K562 (cell line): ENCODE results near the gene ST3GAL3.

Source experiments
- BRF1 ChIP-seq: IDR thresholded peaks from 3 replicates; pipeline ENCODE4 v1.6.1; 2011; ENCODE audit warnings: borderline replicate concordance, mild to moderate bottlenecking; ENCODE audit not compliant: insufficient read length; ENCODE audit errors: extremely low read depth
- CTCF ChIP-seq, 3 experiments: IDR thresholded peaks in 2 of 3; conservative IDR thresholded peaks in 1 of 3; 2 replicates each; pipeline ENCODE4 v1.5.1; 2011 to 2012; ENCODE audit warnings: low read length in 3 of 3, mild to moderate bottlenecking in 3 of 3, control low read depth in 2 of 3, improper control_type of control experiment in 1 of 3, inconsistent platforms in 1 of 3, low read depth in 1 of 3, mixed read lengths in 1 of 3, moderate library complexity in 1 of 3; ENCODE audit not compliant: insufficient read depth in 2 of 3
- EZH2 ChIP-seq: IDR thresholded peaks from 2 replicates; pipeline ENCODE4 v1.6.1; 2012; ENCODE audit warnings: low read depth, mild to moderate bottlenecking, inconsistent platforms, low read length, borderline replicate concordance
- FOXJ3 ChIP-seq: sonication (generic); formaldehyde crosslinking; IDR thresholded peaks from 2 replicates; pipeline ENCODE4 v1.4.0; 2020; ENCODE audit warnings: mild to moderate bottlenecking, missing genetic modification reagents
- HMG20B ChIP-seq: fragments of 250-450 bp; sonication (Bioruptor Pico); IDR thresholded peaks from 2 replicates; pipeline ENCODE4 v1.5.0; 2021; ENCODE audit warnings: mild to moderate bottlenecking
- KDM1A ChIP-seq, 2 experiments: fragments of 450-650 bp; IDR thresholded peaks; 2 replicates each; pipeline ENCODE4 v1.6.1; 2016; ENCODE audit warnings: mild to moderate bottlenecking in 2 of 2
- MYBL2 ChIP-seq, 2 experiments: fragments of 450-650 bp in 1 of 2; sonication (generic) in 1 of 2; formaldehyde crosslinking in 1 of 2; IDR thresholded peaks; 2 replicates each; pipeline versions ENCODE4 v1.6.1 to v1.8.1; 2017 to 2022; ENCODE audit warnings: borderline replicate concordance in 1 of 2, inconsistent platforms in 1 of 2, low read depth in 1 of 2, mild to moderate bottlenecking in 1 of 2, missing genetic modification reagents in 1 of 2, moderate library complexity in 1 of 2
- NCOA6 ChIP-seq: fragments of 450-650 bp; IDR thresholded peaks from 2 replicates; pipeline ENCODE4 v1.6.1; 2017; ENCODE audit warnings: mild to moderate bottlenecking
- NFE2L1 ChIP-seq: fragments of 450-650 bp; IDR thresholded peaks from 2 replicates; pipeline ENCODE4 v1.6.1; 2016; ENCODE audit warnings: missing genetic modification characterization, low read depth, mild to moderate bottlenecking, missing compliant biosample characterization, moderate library complexity, borderline replicate concordance
- POLR2A ChIP-seq: fragments of 450-650 bp; conservative IDR thresholded peaks from 2 replicates; pipeline ENCODE4 v1.6.1; 2016
- TARDBP ChIP-seq: fragments of 450-650 bp; IDR thresholded peaks from 2 replicates; pipeline ENCODE4 v1.6.1; 2016
- ZEB2 ChIP-seq: fragments of 450-650 bp; IDR thresholded peaks from 2 replicates; pipeline ENCODE4 v1.6.1; 2016

GRCh38 chr1:43910343-43910742 lies 203.0 kb downstream of the ST3GAL3 start:
- no peak for TF ChIP-seq POLR2A
- no peak for TF ChIP-seq ZEB2
- TF ChIP-seq MYBL2 (IDR thresholded peaks at IDR 0.05; ENCODE audit: low read depth), result no peak
- no peak for TF ChIP-seq MYBL2 (CRISPR knock-in tag; IDR thresholded peaks at IDR 0.05; ENCODE audit: borderline replicate concordance)
- peak in 1 of 3 experiments; percentile 24; a peak in 1 of 6 replicates for TF ChIP-seq CTCF (IDR thresholded peaks at IDR 0.05 in 2 of 3, conservative IDR thresholded peaks at IDR 0.05 in 1 of 3; ENCODE audit: insufficient read depth in 2 of 3, low read depth in 1 of 3, low read length in 3 of 3)
- TF ChIP-seq KDM1A (IDR thresholded peaks at IDR 0.05), result no peak
- TF ChIP-seq FOXJ3 (CRISPR knock-in tag), result no peak
- no peak for TF ChIP-seq TARDBP
- no peak for TF ChIP-seq EZH2
- TF ChIP-seq NFE2L1 (tag), result no peak
- no peak for TF ChIP-seq NCOA6
- TF ChIP-seq HMG20B (CRISPR knock-in tag), result no peak
- no peak for TF ChIP-seq BRF1
